ENCODE measurements around the gene SLMAP.

SLMAP gene

GRCh38 chr3:57972531-57973111, 216.5 kb downstream of the SLMAP start:
- no peak for TF ChIP-seq CTCF (IDR thresholded peaks at IDR 0.05; ENCODE audit: extremely low read depth, insufficient read depth, missing control alignments)
- in situ Hi-C loops (cut with MboI; ENCODE audit: low pct_unique_long_range_greater_than_20kb, low sequenced_read_pairs, unreplicated experiment), result no loop called here
- no peak for DNase-seq (ENCODE audit: low spot score)

- in situ Hi-C loops (cut with MboI; ENCODE audit: low pct_unique_long_range_greater_than_20kb, low sequenced_read_pairs, unreplicated experiment), result no loop called here
- no peak for DNase-seq (ENCODE audit: low spot score)
- no peak for TF ChIP-seq CTCF (IDR thresholded peaks at IDR 0.05; ENCODE audit: extremely low read depth, insufficient read depth, missing control alignments)
These were observed 217.8 kb downstream of the SLMAP start for GRCh38 chr3:57973715-57974477.

- TF ChIP-seq CTCF (IDR thresholded peaks at IDR 0.05; ENCODE audit: extremely low read depth, insufficient read depth, missing control alignments), result no peak
- in situ Hi-C loops (cut with MboI; ENCODE audit: low pct_unique_long_range_greater_than_20kb, low sequenced_read_pairs, unreplicated experiment), result no loop called here
- no peak for DNase-seq (ENCODE audit: low spot score)
These were observed 218.8 kb downstream of the SLMAP start for GRCh38 chr3:57974796-57975388.

GRCh38 chr3:57977818-57978235, 221.7 kb downstream of the SLMAP start:
- DNase-seq (ENCODE audit: low spot score), result no peak
- in situ Hi-C loops (cut with MboI; ENCODE audit: low pct_unique_long_range_greater_than_20kb, low sequenced_read_pairs, unreplicated experiment), result no loop called here
- no peak for TF ChIP-seq CTCF (IDR thresholded peaks at IDR 0.05; ENCODE audit: extremely low read depth, insufficient read depth, missing control alignments)

GRCh38 chr3:57978316-57978715, 222.2 kb downstream of the SLMAP start:
- no peak for TF ChIP-seq CTCF (IDR thresholded peaks at IDR 0.05; ENCODE audit: extremely low read depth, insufficient read depth, missing control alignments)
- in situ Hi-C loops (cut with MboI; ENCODE audit: low pct_unique_long_range_greater_than_20kb, low sequenced_read_pairs, unreplicated experiment), result no loop called here
- no peak for DNase-seq (ENCODE audit: low spot score)

Measured in GM13977 (cell line).